ENCODE measurements around the gene PARP15.
"Not testable (repeated sequence)": the region's sequence is repeated elsewhere in the genome, so short reads cannot be mapped to it uniquely, and the experiment has no call there.

Gene PARP15

GRCh38 chr3:122619040-122619439 lies 41.6 kb downstream of the PARP15 start:
- DNase-seq (ENCODE audit: low spot score), result no peak

GRCh38 chr3:122620399-122620798 lies 42.9 kb downstream of the PARP15 start:
- DNase-seq (ENCODE audit: low spot score), result no peak

DNA sequence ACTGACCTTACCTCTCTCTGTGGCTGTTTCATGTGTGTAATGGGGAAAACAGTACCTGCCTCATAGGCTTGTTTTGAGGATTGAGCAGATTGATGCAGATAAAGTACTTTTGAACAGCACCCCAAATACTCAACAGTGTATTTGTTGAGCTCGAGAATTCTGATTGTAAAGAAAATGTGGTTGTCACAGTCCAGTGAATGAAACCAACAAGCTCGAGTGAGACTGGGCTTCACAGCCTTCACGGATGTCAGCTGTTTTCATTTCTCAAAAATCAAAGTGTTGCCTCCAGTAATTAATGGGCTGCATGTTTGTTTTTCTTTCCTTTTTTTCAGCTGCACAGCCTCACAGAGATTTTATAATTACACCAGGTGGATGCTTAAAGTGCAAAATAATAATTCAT lies 43.7 kb downstream of the PARP15 start:
- DNase-seq (ENCODE audit: low spot score), result no peak

DNA sequence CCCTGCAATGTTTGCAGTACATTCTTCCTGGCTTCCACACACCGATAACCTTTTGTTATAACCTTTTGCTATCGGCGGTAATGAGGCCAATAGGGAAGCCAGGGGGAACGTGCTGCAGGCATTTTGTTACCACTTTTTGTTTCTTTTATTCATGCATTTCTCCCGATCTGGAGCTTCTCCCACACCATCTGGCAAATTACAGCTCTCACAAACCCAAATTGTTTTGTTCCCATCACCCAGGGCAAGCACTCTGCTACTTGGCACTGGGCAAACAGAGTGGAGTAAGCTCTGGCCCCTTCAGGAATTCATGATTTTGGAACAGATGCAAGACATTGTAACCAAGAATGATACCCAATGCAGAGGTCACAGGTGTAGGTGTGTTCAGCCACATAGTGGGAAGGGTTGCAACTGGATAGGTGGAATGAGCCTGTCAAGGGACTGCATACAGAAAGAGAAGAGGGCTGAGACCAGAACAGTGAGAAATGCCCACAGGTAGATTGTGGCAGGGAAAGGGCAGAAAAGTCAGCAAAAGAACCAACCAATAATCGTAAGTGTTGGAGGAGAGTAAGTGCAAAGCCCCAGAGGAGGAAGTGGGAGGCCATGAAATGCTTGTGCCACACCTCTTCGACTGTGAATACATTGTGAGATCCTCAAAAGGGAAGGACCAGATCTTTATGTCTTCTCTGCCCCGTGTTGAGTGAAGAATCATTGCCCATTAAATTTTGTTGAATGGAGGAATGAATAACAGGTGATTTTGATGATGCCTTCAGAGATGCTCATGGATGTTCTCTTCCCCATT lies 45.8 kb downstream of the PARP15 start:
- DNase-seq (ENCODE audit: low spot score), result no peak

- no peak for DNase-seq (ENCODE audit: low spot score)
These were observed 49.2 kb downstream of the PARP15 start for GRCh38 chr3:122626515-122627180.

- DNase-seq (ENCODE audit: low spot score), result no peak
These were observed 49.9 kb downstream of the PARP15 start for GRCh38 chr3:122627301-122627700.

GRCh38 chr3:122628567-122628966 lies 51.1 kb downstream of the PARP15 start:
- no peak for DNase-seq (ENCODE audit: low spot score)

DNA sequence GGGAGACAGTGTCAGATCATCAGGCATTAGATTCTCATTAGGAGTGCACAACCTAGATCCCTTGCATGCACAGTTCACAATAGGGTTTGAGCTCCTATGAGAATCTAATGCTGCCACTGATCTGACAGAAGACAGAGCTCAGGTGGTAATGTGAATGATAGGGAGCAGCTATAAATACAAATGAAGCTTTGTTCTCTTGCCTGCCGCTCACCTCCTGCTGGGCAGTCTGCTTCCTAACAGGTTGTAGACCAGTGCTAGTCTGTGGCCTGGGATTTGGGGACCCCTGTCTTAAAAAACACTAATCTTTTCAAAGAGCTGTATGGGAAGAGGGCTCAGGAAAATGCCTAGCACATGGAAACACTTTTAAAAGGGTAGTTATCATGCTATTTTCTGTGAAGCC lies 52.3 kb downstream of the PARP15 start:
- DNase-seq (ENCODE audit: low spot score), result no peak

- DNase-seq (ENCODE audit: low spot score), result no peak
These were observed 58.3 kb downstream of the PARP15 start for GRCh38 chr3:122635789-122636188.

- no peak for DNase-seq (ENCODE audit: low spot score)
These were observed 59.2 kb downstream of the PARP15 start for GRCh38 chr3:122636697-122637096.

GRCh38 chr3:122640437-122640999 lies 63.1 kb downstream of the PARP15 start:
- DNase-seq (ENCODE audit: low spot score), result no peak

- no peak for DNase-seq (ENCODE audit: low spot score)
These were observed 65.5 kb downstream of the PARP15 start for GRCh38 chr3:122642935-122643334.

DNA sequence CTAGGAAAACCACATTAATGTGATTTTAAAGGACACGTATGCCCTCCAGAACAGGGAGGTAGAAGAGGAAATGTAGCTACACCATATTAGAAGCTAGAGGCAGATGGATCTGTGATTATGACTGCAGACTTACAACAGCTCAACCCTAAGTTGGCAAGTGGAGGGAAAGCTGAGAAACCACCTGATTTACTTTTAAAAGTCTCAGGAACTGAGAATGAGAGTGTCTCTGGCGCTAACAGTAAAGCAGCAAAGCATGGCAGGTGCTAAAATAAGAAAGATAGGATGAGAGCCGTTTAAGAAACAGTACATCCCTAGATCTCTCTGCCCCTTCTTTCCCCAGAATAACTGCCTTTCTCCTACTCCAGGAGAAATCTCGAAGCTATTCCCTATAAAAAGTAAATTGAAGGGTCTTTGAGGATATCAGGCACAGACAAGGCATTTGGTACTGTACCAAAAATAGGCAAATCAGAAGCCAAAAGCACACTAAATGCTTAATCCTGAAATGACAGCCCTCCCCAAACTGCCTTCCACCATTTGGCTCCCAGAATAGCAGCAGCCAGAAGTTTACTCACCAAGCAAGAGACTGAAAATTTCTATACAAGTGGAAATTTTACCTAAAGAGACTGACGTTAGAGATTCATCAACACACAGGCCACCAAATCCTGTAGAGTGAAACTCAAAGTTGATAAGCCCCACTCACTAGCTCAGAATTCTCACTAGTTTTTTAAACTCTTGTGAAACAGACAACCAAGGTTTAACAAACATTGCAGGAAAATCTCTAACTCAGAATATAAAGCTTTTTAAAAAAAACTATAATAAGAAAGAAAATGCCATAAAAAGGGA lies 68.9 kb downstream of the PARP15 start:
- no peak for DNase-seq (ENCODE audit: low spot score)

DNA sequence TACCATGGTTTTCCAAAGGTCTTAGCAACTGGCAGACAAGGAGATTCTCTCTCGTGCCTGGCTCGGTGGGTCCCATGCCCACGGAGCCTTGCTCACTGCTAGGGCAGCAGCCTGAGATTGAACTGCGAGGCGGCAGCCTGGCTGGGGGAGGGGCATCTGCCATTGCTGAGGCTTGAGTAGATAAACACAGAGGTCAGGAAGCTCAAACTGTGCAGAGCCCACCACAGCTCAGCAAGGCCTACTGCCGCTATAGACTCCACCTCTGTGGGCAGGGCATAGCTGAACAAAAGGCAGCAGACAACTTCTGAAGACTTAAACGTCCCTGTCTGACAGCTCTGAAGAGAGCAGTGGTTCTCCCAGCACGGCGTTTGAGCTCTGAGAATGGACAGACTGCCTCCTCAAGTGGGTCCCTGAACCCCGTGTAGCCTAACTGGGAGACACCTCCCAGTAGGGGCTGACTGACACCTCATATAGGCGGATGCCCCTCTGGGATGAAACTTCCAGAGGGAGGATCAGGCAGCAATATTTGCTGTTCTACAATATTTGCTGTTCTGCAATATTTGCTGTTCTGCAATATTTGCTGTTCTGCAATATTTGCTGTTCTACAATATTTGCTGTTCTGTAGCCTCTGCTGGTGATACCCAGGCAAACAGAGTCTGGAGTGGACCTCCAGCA lies 73.9 kb downstream of the PARP15 start:
- not testable (repeated sequence) for DNase-seq (ENCODE audit: low spot score)

DNA sequence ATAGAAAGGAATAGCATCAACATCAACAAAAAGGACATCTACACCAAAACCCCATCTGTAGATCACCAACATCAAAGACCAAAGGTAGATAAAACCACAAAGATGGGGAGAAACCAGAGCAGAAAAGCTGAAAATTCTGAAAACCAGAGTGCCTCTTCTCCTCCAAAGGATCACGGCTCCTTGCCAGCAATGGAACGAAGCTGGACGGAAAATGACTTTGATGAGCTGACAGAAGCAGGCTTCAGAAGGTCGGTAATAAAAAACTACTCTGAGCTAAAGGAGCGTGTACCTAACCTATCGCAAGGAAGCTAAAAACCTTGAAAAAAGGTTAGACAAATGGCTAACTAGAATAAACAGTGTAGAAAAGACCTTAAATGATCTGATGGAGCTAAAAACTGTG lies 74.5 kb downstream of the PARP15 start:
- DNase-seq (ENCODE audit: low spot score), result not testable (repeated sequence)

DNA sequence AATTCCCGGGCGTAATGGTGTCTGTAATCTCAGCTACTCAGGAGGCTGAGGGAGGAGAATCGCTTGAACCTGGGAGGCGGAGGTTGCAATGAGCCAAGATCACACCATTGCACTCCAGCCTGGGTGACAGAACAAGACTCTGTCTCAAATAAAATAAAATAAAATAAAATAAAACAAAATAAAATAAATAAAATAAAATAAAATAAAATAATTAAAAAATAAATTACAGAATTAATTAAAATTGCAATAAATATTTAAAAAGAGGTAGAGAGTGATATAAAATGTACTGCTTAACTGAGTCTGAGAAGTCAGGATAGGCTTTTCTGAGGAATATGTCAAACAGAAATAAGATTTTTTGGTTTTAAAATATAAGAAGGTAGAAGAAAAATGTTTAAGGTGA lies 80.9 kb downstream of the PARP15 start:
- not testable (repeated sequence) for DNase-seq (ENCODE audit: low spot score)

DNA sequence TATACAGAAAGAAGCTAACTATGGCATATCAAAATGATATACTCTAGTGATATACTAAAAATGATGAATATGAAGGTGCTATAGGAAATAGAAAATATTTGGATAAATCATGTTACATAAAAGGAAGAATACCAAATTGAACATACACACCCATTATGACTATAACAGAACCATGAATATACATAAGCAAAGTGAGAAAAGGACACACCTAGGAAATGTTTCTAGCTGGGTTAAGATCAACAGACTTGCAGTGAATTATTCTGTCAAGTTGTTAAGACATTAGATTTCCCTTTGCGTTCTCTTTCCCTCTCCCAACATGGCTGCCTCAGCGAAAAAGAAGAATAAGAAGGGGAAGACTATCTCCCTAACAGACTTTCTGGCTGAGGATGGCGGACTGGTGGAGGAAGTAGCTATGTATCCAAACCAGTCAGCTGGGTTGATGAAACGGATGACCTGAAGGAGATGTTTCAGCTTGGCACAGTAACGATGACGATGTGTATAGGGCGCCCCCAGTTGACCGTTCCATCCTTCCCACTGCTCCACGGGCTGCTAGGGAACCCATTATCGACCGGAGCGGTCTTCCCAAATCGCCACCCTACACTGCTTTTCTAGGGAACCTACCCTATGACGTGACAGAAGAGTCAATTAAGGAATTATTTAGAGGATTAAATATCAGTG lies 83.0 kb downstream of the PARP15 start:
- DNase-seq (ENCODE audit: low spot score), result no peak

DNA sequence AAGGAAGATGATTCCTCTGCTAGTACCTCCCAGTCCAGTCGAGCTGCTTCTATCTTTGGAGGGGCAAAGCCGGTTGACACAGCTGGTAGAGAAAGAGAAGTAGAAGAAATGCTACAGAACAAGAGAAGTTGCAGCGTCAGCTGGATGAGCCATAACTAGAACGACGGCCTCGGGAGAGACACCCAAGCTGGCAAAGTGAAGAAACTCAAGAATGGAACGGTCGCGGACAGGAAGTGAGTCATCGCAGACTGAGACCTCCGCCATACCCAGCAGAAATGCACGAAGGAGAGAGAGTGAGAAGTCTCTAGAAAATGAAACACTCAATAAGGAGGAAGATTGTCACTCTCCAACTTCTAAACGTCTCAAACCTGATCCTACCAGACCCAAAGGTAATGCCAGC lies 84.2 kb downstream of the PARP15 start:
- no peak for DNase-seq (ENCODE audit: low spot score)

GRCh38 chr3:122662505-122662904 lies 85.1 kb downstream of the PARP15 start:
- DNase-seq (ENCODE audit: low spot score), result no peak

GRCh38 chr3:122665226-122665786 lies 87.9 kb downstream of the PARP15 start:
- DNase-seq (ENCODE audit: low spot score), result no peak

- no peak for DNase-seq (ENCODE audit: low spot score)
These were observed 88.4 kb downstream of the PARP15 start for GRCh38 chr3:122665881-122666280.

Measured in HuH-7.5 (cell line).